K562 (cell line): ENCODE results near the gene ARHGAP23. TPM values are rescaled to one million over a fixed set of nuclear protein-coding genes. Genes with fewer than 3 reads are reported as not detected.

Source experiments
- ADNP ChIP-seq: fragments of 200-800 bp; sonication (Bioruptor generic); IDR thresholded peaks from 2 replicates; pipeline ENCODE4 v1.6.1; 2016; ENCODE audit warnings: missing genetic modification characterization, missing compliant biosample characterization
- CHD1 ChIP-seq: fragments of 200-600 bp; sonication (generic); IDR thresholded peaks from one replicate; pipeline ENCODE4 v1.6.1; 2012; ENCODE audit warnings: mild to moderate bottlenecking, moderate library complexity, low read length, inconsistent platforms
- FOSL1 ChIP-seq: fragments of 200-800 bp; sonication (Bioruptor generic); conservative IDR thresholded peaks from 2 replicates; pipeline ENCODE4 v1.6.1; 2016; ENCODE audit warnings: missing genetic modification characterization, missing compliant biosample characterization
- FOXJ3 ChIP-seq: sonication (generic); formaldehyde crosslinking; IDR thresholded peaks from 2 replicates; pipeline ENCODE4 v1.4.0; 2020; ENCODE audit warnings: mild to moderate bottlenecking, missing genetic modification reagents
- IRF9 ChIP-seq: fragments of 450-650 bp; IDR thresholded peaks from 2 replicates; pipeline ENCODE4 v1.6.1; 2016; ENCODE audit warnings: missing biosample characterization, missing genetic modification characterization
- KLF10 ChIP-seq: fragments of 250-450 bp; sonication (Bioruptor Pico); IDR thresholded peaks from 2 replicates; pipeline ENCODE4 v1.6.1; 2021; ENCODE audit warnings: matching md5 sums
- L3MBTL2 ChIP-seq: fragments of 450-650 bp; IDR thresholded peaks from 2 replicates; pipeline ENCODE4 v1.6.1; 2016; ENCODE audit warnings: mild to moderate bottlenecking, moderate library complexity
- MGA ChIP-seq: fragments of 450-650 bp; IDR thresholded peaks from 2 replicates; pipeline ENCODE4 v1.6.1; 2016; ENCODE audit warnings: mild to moderate bottlenecking, moderate library complexity
- MLLT1 ChIP-seq, 2 experiments: fragments of 450-650 bp; IDR thresholded peaks; 2 replicates each; pipeline ENCODE4 v1.6.1; 2016
- TAF7 ChIP-seq: fragments of 450-650 bp; IDR thresholded peaks from 2 replicates; pipeline ENCODE4 v1.6.1; 2016; ENCODE audit warnings: missing genetic modification characterization, missing compliant biosample characterization
- ZC3H8 ChIP-seq: fragments of 450-650 bp; IDR thresholded peaks from 2 replicates; pipeline ENCODE4 v1.6.1; 2017
- ZNF282 ChIP-seq: sonication (generic); formaldehyde crosslinking; IDR thresholded peaks from 2 replicates; pipeline ENCODE4 v1.8.1; 2023; ENCODE audit warnings: missing genetic modification reagents
- polyA plus RNA-seq, 8 experiments: library from polyadenylated mRNA; depleted of rRNA in 4 of 8; stranded (reverse) in 5 of 8; unstranded in 3 of 8; fragments of >200 nt; fragmentation: Nextera tagmentation in 2 of 8; fragmentation: Illumina TruSeq in 1 of 8; extraction: Ambion mirVana in 2 of 8; extraction: Trizol in 1 of 8; gene quantifications; 2 replicates each; pipeline versions ENCODE4 v1.2.1 to v1.2.3, GENCODE V29; 2011 to 2014; ENCODE audit warnings: inconsistent platforms in 1 of 8, missing spikeins in 1 of 8
- total RNA-seq, 7 experiments: library from RNA; depleted of rRNA in 6 of 7; stranded (reverse); fragments of >200 nt in 6 of 7; fragmentation: Illumina TruSeq in 2 of 7; extraction: Trizol in 2 of 7; gene quantifications; 2 replicates each; pipeline versions ENCODE4 v1.2.1 to v1.2.3, GENCODE V29; 2011 to 2021; ENCODE audit warnings: low replicate concordance in 1 of 7
- TF ChIP-seq, protein P1 (sequence below): fragments of 450-650 bp; IDR thresholded peaks from 2 replicates; pipeline ENCODE4 v1.6.1; 2016
- TF ChIP-seq, protein P2 (sequence below): fragments of 450-650 bp; formaldehyde crosslinking; IDR thresholded peaks from 2 replicates; pipeline ENCODE4 v1.4.0; 2022; ENCODE audit warnings: missing genetic modification characterization

ARHGAP23 gene
- total and polyA plus RNA-seq, 9 of the 15 experiments (the other 6 are each of a cell fraction or from before 2014, with no cell fraction given), result 0.01 to 2.7 (median 0.70) TPM

GRCh38 chr17:38469875-38470274, 41.6 kb downstream of the ARHGAP23 start (continued):
- TF ChIP-seq MGA (peak; percentile 84), TAF7 (tag) (no peak), MLLT1 (IDR thresholded peaks at IDR 0.05) (no peak), FOSL1 (peak; percentile 81), IRF9 (no peak), KLF10 (no peak), ZC3H8 (no peak), ADNP (tag) (no peak), ZNF282 (CRISPR knock-in tag) (no peak), L3MBTL2 (peak; percentile 93), CHD1 (no peak), FOXJ3 (CRISPR knock-in tag) (no peak)
- TF ChIP-seq, protein P1, sequence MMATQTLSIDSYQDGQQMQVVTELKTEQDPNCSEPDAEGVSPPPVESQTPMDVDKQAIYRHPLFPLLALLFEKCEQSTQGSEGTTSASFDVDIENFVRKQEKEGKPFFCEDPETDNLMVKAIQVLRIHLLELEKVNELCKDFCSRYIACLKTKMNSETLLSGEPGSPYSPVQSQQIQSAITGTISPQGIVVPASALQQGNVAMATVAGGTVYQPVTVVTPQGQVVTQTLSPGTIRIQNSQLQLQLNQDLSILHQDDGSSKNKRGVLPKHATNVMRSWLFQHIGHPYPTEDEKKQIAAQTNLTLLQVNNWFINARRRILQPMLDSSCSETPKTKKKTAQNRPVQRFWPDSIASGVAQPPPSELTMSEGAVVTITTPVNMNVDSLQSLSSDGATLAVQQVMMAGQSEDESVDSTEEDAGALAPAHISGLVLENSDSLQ, result peak; percentile 67
- TF ChIP-seq, protein P2, sequence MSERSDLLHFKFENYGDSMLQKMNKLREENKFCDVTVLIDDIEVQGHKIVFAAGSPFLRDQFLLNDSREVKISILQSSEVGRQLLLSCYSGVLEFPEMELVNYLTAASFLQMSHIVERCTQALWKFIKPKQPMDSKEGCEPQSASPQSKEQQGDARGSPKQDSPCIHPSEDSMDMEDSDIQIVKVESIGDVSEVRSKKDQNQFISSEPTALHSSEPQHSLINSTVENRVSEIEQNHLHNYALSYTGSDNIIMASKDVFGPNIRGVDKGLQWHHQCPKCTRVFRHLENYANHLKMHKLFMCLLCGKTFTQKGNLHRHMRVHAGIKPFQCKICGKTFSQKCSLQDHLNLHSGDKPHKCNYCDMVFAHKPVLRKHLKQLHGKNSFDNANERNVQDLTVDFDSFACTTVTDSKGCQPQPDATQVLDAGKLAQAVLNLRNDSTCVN (CRISPR knock-in tag), result no peak
